IPS DF 4.7 (cell line): Measurements from ENCODE around the gene NBEAL2.

ENCODE experiments used
- DNase-seq: peaks from one replicate; pipeline ENCODE4 v3.0.0-alpha.2; 2013; ENCODE audit warnings: low spot score; ENCODE audit errors: extremely low read depth

The NBEAL2 gene

GRCh38 chr3:46986055-46986730 is 6.7 kb downstream of the NBEAL2 start:
- no peak for DNase-seq

- no peak for DNase-seq
Measured at GRCh38 chr3:46986782-46987310, 7.4 kb downstream of the NBEAL2 start.

- no peak for DNase-seq
Measured at GRCh38 chr3:46987319-46987742, 7.9 kb downstream of the NBEAL2 start.

GRCh38 chr3:46987743-46988401 is 8.4 kb downstream of the NBEAL2 start:
- no peak for DNase-seq

- no peak for DNase-seq
Measured at GRCh38 chr3:46988616-46989015, 9.2 kb downstream of the NBEAL2 start.

GRCh38 chr3:46989146-46989810 is 9.8 kb downstream of the NBEAL2 start:
- no peak for DNase-seq

- DNase-seq, result no peak
Measured at GRCh38 chr3:46990573-46991374, 11.3 kb downstream of the NBEAL2 start.

- no peak for DNase-seq
Measured at GRCh38 chr3:46991406-46992165, 12.1 kb downstream of the NBEAL2 start.

GRCh38 chr3:46992231-46992630 is 12.8 kb downstream of the NBEAL2 start:
- DNase-seq, result no peak

- DNase-seq, result no peak
Measured at GRCh38 chr3:46993292-46993691, 13.8 kb downstream of the NBEAL2 start.

- no peak for DNase-seq
Measured at GRCh38 chr3:46993986-46994385, 14.5 kb downstream of the NBEAL2 start.

- no peak for DNase-seq
Measured at GRCh38 chr3:46994801-46995731, 15.6 kb downstream of the NBEAL2 start.

- no peak for DNase-seq
Measured at GRCh38 chr3:46995901-46996562, 16.6 kb downstream of the NBEAL2 start.

GRCh38 chr3:46996689-46997452 is 17.4 kb downstream of the NBEAL2 start:
- DNase-seq, result no peak

- no peak for DNase-seq
Measured at GRCh38 chr3:46997453-46998091, 18.1 kb downstream of the NBEAL2 start.

- DNase-seq, result no peak
Measured at GRCh38 chr3:46998121-46998851, 18.8 kb downstream of the NBEAL2 start.

GRCh38 chr3:46998852-46999515 is 19.5 kb downstream of the NBEAL2 start:
- no peak for DNase-seq
